ENCODE results near the gene SP2. TPM values are rescaled to one million over a fixed set of nuclear protein-coding genes. Genes with fewer than 3 reads are reported as not detected.

The SP2 gene
- total RNA-seq, 1 experiment from 2014 or later: 25.6 TPM

DNA sequence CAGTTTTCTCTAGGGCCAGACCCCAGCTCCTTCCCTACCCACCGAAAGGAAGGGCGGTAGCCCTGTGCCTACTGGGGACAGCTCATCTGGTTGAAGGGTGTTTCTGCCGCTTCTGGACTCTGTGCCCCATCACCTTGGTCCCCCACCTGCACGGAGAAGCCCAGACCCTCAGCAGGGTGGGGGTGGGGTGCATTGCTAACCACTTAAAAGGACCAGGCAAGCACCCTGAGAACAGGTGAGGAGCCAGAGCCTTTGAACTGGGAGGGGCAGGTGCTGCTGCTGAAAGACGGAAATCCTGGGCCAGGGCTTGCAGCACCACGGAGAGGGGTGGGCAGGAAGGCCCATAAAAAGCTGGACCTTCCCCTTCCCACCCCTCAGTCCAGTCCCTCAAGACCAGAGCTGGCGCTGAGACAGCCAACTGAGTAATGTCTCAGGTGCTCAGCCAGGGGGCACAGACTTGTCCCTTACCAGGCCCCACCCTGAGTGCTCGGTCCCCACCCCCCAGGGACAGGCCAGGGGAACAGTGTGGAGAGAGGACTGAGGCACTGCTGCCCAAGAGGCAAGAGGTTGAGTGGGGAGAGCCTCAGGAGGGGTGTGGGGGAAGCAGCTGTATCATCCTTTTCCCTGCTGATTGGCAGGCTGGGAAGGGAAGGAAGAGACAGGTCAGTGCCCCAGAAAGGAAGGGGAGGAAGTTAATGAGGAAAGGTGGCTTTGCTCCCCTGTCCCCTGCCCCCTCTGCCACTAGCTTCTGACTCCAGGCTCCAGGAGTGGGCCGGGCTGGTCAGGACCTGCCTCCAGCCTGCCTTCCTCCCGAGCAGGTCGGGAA lies 10.9 kb upstream of the SP2 start:
- in situ Hi-C loops (cut with HindIII; ENCODE audit: low pct_unique_long_range_greater_than_20kb, low sequenced_read_pairs): no loop called here
- POLR2A ChIA-PET: no interaction called here

DNA sequence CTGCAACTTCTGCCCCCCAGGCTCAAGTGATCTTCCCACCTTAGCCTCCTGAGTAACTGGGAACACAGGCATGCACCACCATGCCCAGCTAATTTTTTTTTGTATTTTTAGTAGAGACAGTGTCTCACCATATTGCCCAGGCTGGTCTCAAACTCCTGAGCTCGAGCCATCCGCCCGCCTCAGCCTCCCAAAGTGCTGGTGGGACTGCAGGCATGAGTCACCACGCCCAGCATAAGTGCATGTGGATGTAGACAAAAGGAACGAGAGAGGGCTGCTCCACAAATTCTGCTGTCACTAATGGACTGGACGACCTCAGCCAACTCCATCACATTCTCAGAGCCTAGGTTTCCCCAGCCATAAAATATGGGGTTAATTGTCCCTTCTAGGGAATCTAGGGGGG lies 7.7 kb upstream of the SP2 start:
- BruUV-seq (replicated peaks): no TSS peak
- H3K4me1 ChIP-seq (ENCODE audit: control insufficient read depth, insufficient read depth, low read length): peaks cover 5% of the 10 kb centered on the region; the same call in 1 of the 2 replicates
- intact Hi-C loops (cut with micrococcal nuclease; ENCODE audit: unreplicated experiment) (no loop called here), in situ Hi-C loops (cut with HindIII; ENCODE audit: low pct_unique_long_range_greater_than_20kb, low sequenced_read_pairs) (no loop called here)
- POLR2A ChIA-PET: no interaction called here
- H3K27ac ChIP-seq (ENCODE audit: low read length): no peak overlapping the region
- no peak overlapping the region for H3K4me3 ChIP-seq (ENCODE audit: low read depth in 2 of 2, low read length in 2 of 2)
- H3K9me3 ChIP-seq (ENCODE audit: control insufficient read depth, insufficient read depth, low read depth, low read length): no peaks in the 10 kb centered on the region
- H3K27me3 ChIP-seq (ENCODE audit: control insufficient read depth, insufficient read depth, low read length): no peaks in the 10 kb centered on the region
- H3K36me3 ChIP-seq (ENCODE audit: control insufficient read depth, insufficient read depth, low read length): no peaks in the 10 kb centered on the region
- TF ChIP-seq, protein P1, sequence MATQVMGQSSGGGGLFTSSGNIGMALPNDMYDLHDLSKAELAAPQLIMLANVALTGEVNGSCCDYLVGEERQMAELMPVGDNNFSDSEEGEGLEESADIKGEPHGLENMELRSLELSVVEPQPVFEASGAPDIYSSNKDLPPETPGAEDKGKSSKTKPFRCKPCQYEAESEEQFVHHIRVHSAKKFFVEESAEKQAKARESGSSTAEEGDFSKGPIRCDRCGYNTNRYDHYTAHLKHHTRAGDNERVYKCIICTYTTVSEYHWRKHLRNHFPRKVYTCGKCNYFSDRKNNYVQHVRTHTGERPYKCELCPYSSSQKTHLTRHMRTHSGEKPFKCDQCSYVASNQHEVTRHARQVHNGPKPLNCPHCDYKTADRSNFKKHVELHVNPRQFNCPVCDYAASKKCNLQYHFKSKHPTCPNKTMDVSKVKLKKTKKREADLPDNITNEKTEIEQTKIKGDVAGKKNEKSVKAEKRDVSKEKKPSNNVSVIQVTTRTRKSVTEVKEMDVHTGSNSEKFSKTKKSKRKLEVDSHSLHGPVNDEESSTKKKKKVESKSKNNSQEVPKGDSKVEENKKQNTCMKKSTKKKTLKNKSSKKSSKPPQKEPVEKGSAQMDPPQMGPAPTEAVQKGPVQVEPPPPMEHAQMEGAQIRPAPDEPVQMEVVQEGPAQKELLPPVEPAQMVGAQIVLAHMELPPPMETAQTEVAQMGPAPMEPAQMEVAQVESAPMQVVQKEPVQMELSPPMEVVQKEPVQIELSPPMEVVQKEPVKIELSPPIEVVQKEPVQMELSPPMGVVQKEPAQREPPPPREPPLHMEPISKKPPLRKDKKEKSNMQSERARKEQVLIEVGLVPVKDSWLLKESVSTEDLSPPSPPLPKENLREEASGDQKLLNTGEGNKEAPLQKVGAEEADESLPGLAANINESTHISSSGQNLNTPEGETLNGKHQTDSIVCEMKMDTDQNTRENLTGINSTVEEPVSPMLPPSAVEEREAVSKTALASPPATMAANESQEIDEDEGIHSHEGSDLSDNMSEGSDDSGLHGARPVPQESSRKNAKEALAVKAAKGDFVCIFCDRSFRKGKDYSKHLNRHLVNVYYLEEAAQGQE (IDR thresholded peaks at IDR 0.05; ENCODE audit: insufficient read depth in 1 of 2, low read depth in 2 of 2, low read length in 1 of 2): no peak
- TF ChIP-seq SIN3A (IDR thresholded peaks at IDR 0.05; ENCODE audit: borderline replicate concordance, insufficient read depth, low read depth, low read length) (no peak), TCF7L2 (IDR thresholded peaks at IDR 0.05; ENCODE audit: low read depth, low read length) (no peak), POLR2AphosphoS5 (IDR thresholded peaks at IDR 0.05; ENCODE audit: low read depth, low read length) (no peak)
- TF ChIP-seq, protein P2, sequence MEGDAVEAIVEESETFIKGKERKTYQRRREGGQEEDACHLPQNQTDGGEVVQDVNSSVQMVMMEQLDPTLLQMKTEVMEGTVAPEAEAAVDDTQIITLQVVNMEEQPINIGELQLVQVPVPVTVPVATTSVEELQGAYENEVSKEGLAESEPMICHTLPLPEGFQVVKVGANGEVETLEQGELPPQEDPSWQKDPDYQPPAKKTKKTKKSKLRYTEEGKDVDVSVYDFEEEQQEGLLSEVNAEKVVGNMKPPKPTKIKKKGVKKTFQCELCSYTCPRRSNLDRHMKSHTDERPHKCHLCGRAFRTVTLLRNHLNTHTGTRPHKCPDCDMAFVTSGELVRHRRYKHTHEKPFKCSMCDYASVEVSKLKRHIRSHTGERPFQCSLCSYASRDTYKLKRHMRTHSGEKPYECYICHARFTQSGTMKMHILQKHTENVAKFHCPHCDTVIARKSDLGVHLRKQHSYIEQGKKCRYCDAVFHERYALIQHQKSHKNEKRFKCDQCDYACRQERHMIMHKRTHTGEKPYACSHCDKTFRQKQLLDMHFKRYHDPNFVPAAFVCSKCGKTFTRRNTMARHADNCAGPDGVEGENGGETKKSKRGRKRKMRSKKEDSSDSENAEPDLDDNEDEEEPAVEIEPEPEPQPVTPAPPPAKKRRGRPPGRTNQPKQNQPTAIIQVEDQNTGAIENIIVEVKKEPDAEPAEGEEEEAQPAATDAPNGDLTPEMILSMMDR (IDR thresholded peaks at IDR 0.05): no peak
- DNase-seq (ENCODE audit: low read depth, low spot score) (no peak), ATAC-seq (no peak)
- CTCF ChIA-PET: interaction anchor here (7.6 kb wide), 1 partner anchor 46 kb away, joined by 78 read pairs; the partner anchor contains the start of gene SCRN2

More for the DNA sequence above, 10.9 kb upstream of the SP2 start:
- Histone ChIP-seq H3K27me3 (ENCODE audit: control insufficient read depth, insufficient read depth, low read length) (no peaks in the 10 kb centered on the region), H3K4me1 (ENCODE audit: control insufficient read depth, insufficient read depth, low read length) (peaks cover 12% of the 10 kb centered on the region; the same call in 1 of the 2 replicates), H3K36me3 (ENCODE audit: control insufficient read depth, insufficient read depth, low read length) (no peaks in the 10 kb centered on the region), H3K9me3 (ENCODE audit: control insufficient read depth, insufficient read depth, low read depth, low read length) (no peaks in the 10 kb centered on the region), H3K4me3 (ENCODE audit: low read depth in 2 of 2, low read length in 2 of 2) (no peak overlapping the region), H3K27ac (ENCODE audit: low read length) (no peak overlapping the region)
- DNase-seq (ENCODE audit: low read depth, low spot score) (no peak), ATAC-seq (no peak)
- no TSS peak for BruUV-seq (replicated peaks)
- TF ChIP-seq POLR2AphosphoS5 (IDR thresholded peaks at IDR 0.05; ENCODE audit: low read depth, low read length): no peak
- TF ChIP-seq, protein P2 (IDR thresholded peaks at IDR 0.05): no peak
- TF ChIP-seq TCF7L2 (IDR thresholded peaks at IDR 0.05; ENCODE audit: low read depth, low read length): no peak
- TF ChIP-seq, protein P1 (IDR thresholded peaks at IDR 0.05; ENCODE audit: insufficient read depth in 1 of 2, low read depth in 2 of 2, low read length in 1 of 2): no peak
- intact Hi-C loops (cut with micrococcal nuclease; ENCODE audit: unreplicated experiment): no loop called here
- CTCF ChIA-PET: interaction anchor here (0.7 to 1.8 kb wide), 2 partner anchors 41 to 55 kb away, joined by 3 to 11 read pairs; no protein-coding TSS in a partner anchor
